Measurements from ENCODE around the gene PDZD4. TPM values are rescaled to one million over a fixed set of nuclear protein-coding genes. Genes with fewer than 3 reads are reported as not detected.

The PDZD4 gene, protein sequence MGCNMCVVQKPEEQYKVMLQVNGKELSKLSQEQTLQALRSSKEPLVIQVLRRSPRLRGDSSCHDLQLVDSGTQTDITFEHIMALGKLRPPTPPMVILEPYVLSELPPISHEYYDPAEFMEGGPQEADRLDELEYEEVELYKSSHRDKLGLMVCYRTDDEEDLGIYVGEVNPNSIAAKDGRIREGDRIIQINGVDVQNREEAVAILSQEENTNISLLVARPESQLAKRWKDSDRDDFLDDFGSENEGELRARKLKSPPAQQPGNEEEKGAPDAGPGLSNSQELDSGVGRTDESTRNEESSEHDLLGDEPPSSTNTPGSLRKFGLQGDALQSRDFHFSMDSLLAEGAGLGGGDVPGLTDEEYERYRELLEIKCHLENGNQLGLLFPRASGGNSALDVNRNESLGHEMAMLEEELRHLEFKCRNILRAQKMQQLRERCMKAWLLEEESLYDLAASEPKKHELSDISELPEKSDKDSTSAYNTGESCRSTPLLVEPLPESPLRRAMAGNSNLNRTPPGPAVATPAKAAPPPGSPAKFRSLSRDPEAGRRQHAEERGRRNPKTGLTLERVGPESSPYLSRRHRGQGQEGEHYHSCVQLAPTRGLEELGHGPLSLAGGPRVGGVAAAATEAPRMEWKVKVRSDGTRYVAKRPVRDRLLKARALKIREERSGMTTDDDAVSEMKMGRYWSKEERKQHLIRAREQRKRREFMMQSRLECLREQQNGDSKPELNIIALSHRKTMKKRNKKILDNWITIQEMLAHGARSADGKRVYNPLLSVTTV
- 10 to 100 TPM; 20.0 to 48.4 (median 36.9) TPM for total RNA-seq

- H3K9me3 ChIP-seq = no peaks in the 10 kb centered on the region
- peaks cover 10 to 33% (median 25%) of the 10 kb centered on the region in 4 donors for H3K4me1 ChIP-seq
- H3K4me3 ChIP-seq = peak within 1 kb of the TSS; percentile 55 to 67 (median 60)
- DNase-seq (ENCODE audit: extremely low spot score) = no peak
- no peaks in the 10 kb centered on the region for H3K36me3 ChIP-seq
- TF ChIP-seq POLR2AphosphoS5 (IDR thresholded peaks at IDR 0.05) = no peak
- TF ChIP-seq, protein P1, sequence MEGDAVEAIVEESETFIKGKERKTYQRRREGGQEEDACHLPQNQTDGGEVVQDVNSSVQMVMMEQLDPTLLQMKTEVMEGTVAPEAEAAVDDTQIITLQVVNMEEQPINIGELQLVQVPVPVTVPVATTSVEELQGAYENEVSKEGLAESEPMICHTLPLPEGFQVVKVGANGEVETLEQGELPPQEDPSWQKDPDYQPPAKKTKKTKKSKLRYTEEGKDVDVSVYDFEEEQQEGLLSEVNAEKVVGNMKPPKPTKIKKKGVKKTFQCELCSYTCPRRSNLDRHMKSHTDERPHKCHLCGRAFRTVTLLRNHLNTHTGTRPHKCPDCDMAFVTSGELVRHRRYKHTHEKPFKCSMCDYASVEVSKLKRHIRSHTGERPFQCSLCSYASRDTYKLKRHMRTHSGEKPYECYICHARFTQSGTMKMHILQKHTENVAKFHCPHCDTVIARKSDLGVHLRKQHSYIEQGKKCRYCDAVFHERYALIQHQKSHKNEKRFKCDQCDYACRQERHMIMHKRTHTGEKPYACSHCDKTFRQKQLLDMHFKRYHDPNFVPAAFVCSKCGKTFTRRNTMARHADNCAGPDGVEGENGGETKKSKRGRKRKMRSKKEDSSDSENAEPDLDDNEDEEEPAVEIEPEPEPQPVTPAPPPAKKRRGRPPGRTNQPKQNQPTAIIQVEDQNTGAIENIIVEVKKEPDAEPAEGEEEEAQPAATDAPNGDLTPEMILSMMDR (IDR thresholded peaks at IDR 0.05) = no peak
- no peak for TF ChIP-seq POLR2A (IDR thresholded peaks at IDR 0.05; ENCODE audit: low read depth)
- no peak for TF ChIP-seq EP300 (IDR thresholded peaks at IDR 0.05)
- intact Hi-C loops (cut with DNase I) = no loop called here
- peaks cover 0 to 5% (median 0%) of the 10 kb centered on the region in 4 donors for H3K27me3 ChIP-seq
- H3K27ac ChIP-seq (replicated peaks in 1 of 4) = peak within 1 kb of the TSS; percentile 68 to 75 (median 74)
- WGBS = 23% methylated on average over 31 of the region's 97 CpGs
These were observed at the start of gene PDZD4 for GRCh38 chrX:153829799-153830639. PDZD4 (minus strand) TSS chrX:153830544; CDS start chrX:153830298, 246 bp downstream.

- H3K4me1 ChIP-seq = peaks cover 0 to under 1% (median 0%) of the 10 kb centered on the region in 4 donors
- no peak for DNase-seq (ENCODE audit: extremely low spot score)
- intact Hi-C loops (cut with DNase I) = no loop called here
- TF ChIP-seq, protein P1 (IDR thresholded peaks at IDR 0.05) = no peak
- TF ChIP-seq POLR2A (IDR thresholded peaks at IDR 0.05; ENCODE audit: low read depth) (no peak), POLR2AphosphoS5 (IDR thresholded peaks at IDR 0.05) (no peak), EP300 (IDR thresholded peaks at IDR 0.05) (no peak)
- 73% methylated on average over 8 of the region's 12 CpGs for WGBS
- no peak overlapping the region for H3K4me3 ChIP-seq
- H3K27me3 ChIP-seq = peaks cover 0 to 89% (median 22%) of the 10 kb centered on the region in 4 donors
- H3K9me3 ChIP-seq = no peaks in the 10 kb centered on the region
- no peak overlapping the region for H3K27ac ChIP-seq (replicated peaks in 1 of 4)
- no peaks in the 10 kb centered on the region for H3K36me3 ChIP-seq
These were observed 49.5 kb upstream of the PDZD4 start for GRCh38 chrX:153879741-153880439.

DNA sequence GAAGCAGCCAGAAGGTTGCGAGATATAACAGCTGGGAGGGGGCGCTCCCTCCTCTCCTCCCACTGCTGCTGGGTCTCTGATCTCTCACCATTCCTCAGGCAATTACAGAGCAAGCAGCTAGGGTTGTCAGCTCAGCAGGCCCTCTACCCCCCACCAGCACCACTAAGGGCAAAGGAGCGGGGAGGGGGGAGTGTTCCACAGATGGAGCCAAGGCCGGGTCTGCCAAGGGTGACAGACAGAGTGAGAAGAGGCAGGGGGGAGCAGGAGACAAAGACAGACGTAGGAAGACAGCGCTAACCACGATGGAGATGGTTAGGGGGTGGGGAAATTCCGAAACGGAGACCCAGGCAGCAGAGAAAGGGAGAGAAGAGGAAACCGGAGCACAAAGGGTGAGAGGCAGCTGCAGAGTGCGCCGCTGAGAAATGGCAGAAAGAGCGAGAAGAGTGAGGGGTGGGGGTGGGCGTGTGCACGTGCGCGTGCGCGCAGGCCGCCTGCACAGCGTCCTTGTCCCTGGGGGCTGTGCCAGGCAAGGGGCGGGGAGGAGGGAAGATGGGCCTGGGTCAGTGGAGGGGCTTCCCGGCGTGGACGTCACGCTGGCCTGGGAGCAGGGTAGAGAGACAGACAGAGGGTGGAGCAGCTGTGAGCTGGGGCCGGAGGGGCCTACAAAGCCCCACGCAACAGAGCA, 48.8 kb upstream of the PDZD4 start:
- H3K27me3 ChIP-seq = peaks cover 0 to 81% (median 16%) of the 10 kb centered on the region in 4 donors
- H3K9me3 ChIP-seq = no peaks in the 10 kb centered on the region
- intact Hi-C loops (cut with DNase I) = no loop called here
- 16% methylated on average over 20 of the region's 28 CpGs for whole genome bisulfite sequencing
- H3K27ac ChIP-seq (replicated peaks in 1 of 4) = no peak overlapping the region
- TF ChIP-seq, protein P1 (IDR thresholded peaks at IDR 0.05) = no peak
- TF ChIP-seq EP300 (IDR thresholded peaks at IDR 0.05) = no peak
- no peak for TF ChIP-seq POLR2A (IDR thresholded peaks at IDR 0.05; ENCODE audit: low read depth)
- TF ChIP-seq POLR2AphosphoS5 (IDR thresholded peaks at IDR 0.05) = no peak
- no peak for DNase-seq (ENCODE audit: extremely low spot score)
- H3K4me3 ChIP-seq = no peak overlapping the region
- no peaks in the 10 kb centered on the region for H3K4me1 ChIP-seq
- H3K36me3 ChIP-seq = no peaks in the 10 kb centered on the region

DNA sequence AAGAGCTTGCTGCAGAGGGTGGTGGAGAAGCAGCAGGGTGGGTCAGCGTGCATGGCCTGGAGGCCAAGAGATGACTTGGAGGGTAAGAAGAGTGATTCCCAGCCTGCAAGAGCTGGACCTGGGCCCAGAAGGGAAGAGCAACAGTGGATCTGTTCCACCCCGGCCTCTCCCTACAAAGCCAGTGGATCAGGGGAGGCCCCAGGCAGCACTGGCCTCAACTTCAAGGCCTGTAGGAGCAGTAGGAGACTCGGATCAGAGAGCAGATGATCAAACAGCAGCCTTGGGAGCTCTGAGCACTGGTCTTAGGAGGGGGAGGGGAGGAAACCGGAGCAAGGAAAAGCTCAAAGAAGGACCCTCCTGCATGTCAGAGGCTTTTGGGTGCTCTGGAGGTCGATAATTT, 48.0 kb upstream of the PDZD4 start:
- intact Hi-C loops (cut with DNase I) = no loop called here
- Histone ChIP-seq H3K4me1 (no peaks in the 10 kb centered on the region), H3K9me3 (no peaks in the 10 kb centered on the region), H3K36me3 (no peaks in the 10 kb centered on the region), H3K27me3 (peaks cover 0 to 74% (median 16%) of the 10 kb centered on the region in 4 donors), H3K27ac (replicated peaks in 1 of 4) (no peak overlapping the region), H3K4me3 (no peak overlapping the region)
- no peak for DNase-seq (ENCODE audit: extremely low spot score)
- WGBS = 61% methylated on average over 5 of the region's 5 CpGs
- TF ChIP-seq EP300 (IDR thresholded peaks at IDR 0.05) = no peak
- TF ChIP-seq POLR2AphosphoS5 (IDR thresholded peaks at IDR 0.05) = no peak
- TF ChIP-seq POLR2A (IDR thresholded peaks at IDR 0.05; ENCODE audit: low read depth) = no peak
- TF ChIP-seq, protein P1 (IDR thresholded peaks at IDR 0.05) = no peak
